GM21515 (cell line): ENCODE data around the gene PTPRT.
"Not testable (repeated sequence)": the region's sequence is repeated elsewhere in the genome, so short reads cannot be mapped to it uniquely, and the experiment has no call there.

ENCODE experiments used
- ATAC-seq: cut with Tn5 transposase; IDR thresholded peaks from one replicate; pipeline ENCODE4 v1.9.1; 2021; ENCODE audit not compliant: unreplicated experiment

PTPRT gene

GRCh38 chr20:42920776-42921175 is 268.9 kb downstream of the PTPRT start:
- no peak for ATAC-seq

- ATAC-seq: no peak
These were observed 270.4 kb downstream of the PTPRT start for GRCh38 chr20:42919316-42919715.

GRCh38 chr20:42915081-42915480 is 274.6 kb downstream of the PTPRT start:
- ATAC-seq: no peak

GRCh38 chr20:42914302-42914701 is 275.4 kb downstream of the PTPRT start:
- ATAC-seq: no peak

- ATAC-seq: not testable (repeated sequence)
These were observed 278.9 kb downstream of the PTPRT start for GRCh38 chr20:42910808-42911207.

GRCh38 chr20:42907730-42908129 is 282.0 kb downstream of the PTPRT start:
- ATAC-seq: no peak

- ATAC-seq: no peak
These were observed 283.6 kb downstream of the PTPRT start for GRCh38 chr20:42906120-42906519.

- no peak for ATAC-seq
These were observed 287.2 kb downstream of the PTPRT start for GRCh38 chr20:42902509-42902908.

GRCh38 chr20:42901689-42902440 is 287.8 kb downstream of the PTPRT start:
- ATAC-seq: no peak

- ATAC-seq: not testable (repeated sequence)
These were observed 288.9 kb downstream of the PTPRT start for GRCh38 chr20:42900764-42901163.

- ATAC-seq: no peak
These were observed 294.7 kb downstream of the PTPRT start for GRCh38 chr20:42895020-42895419.

GRCh38 chr20:42894483-42894882 is 295.2 kb downstream of the PTPRT start:
- ATAC-seq: no peak

GRCh38 chr20:42889517-42889916 is 300.2 kb downstream of the PTPRT start:
- no peak for ATAC-seq

- ATAC-seq: no peak
These were observed 302.4 kb downstream of the PTPRT start for GRCh38 chr20:42887281-42887680.

GRCh38 chr20:42886801-42887200 is 302.9 kb downstream of the PTPRT start:
- no peak for ATAC-seq

GRCh38 chr20:42886046-42886445 is 303.7 kb downstream of the PTPRT start:
- no peak for ATAC-seq

GRCh38 chr20:42875581-42875980 is 314.1 kb downstream of the PTPRT start:
- no peak for ATAC-seq

GRCh38 chr20:42873259-42873658 is 316.4 kb downstream of the PTPRT start:
- no peak for ATAC-seq

GRCh38 chr20:42864116-42864515 is 325.6 kb downstream of the PTPRT start:
- no peak for ATAC-seq

GRCh38 chr20:42862446-42862845 is 327.3 kb downstream of the PTPRT start:
- ATAC-seq: no peak

GRCh38 chr20:42857446-42857845 is 332.3 kb downstream of the PTPRT start:
- no peak for ATAC-seq

GRCh38 chr20:42855896-42856295 is 333.8 kb downstream of the PTPRT start:
- no peak for ATAC-seq

- ATAC-seq: no peak
These were observed 337.0 kb downstream of the PTPRT start for GRCh38 chr20:42852691-42853090.
